Lower lobe of right lung (tissue), 2 donors: Measurements from ENCODE around the gene CACNA2D2. TPM values are rescaled to one million over a fixed set of nuclear protein-coding genes. Genes with fewer than 3 reads are reported as not detected.
A peak's percentile ranks its signal among the peaks of the same experiment; 100 is the strongest.

Experiments
- ATAC-seq, 2 donors: fragments of 200-7000 bp; cut with Tn5 transposase; one replicate each; pipeline ENCODE4 v1.9.1; 2020 to 2022; ENCODE audit warnings: mild to moderate bottlenecking in 2 of 2, moderate library complexity in 2 of 2
- DNase-seq: peaks from one replicate; pipeline ENCODE4 v3.0.0-alpha.2; 2020
- H3K27ac ChIP-seq: fragments of 200-600 bp; one replicate; pipeline ENCODE4 v1.8.0; 2022
- H3K27me3 ChIP-seq: fragments of 200-600 bp; one replicate; pipeline ENCODE4 v1.8.0; 2022; ENCODE audit warnings: low read depth
- H3K36me3 ChIP-seq: fragments of 200-600 bp; one replicate; pipeline ENCODE4 v1.8.0; 2022; ENCODE audit warnings: mild to moderate bottlenecking
- H3K4me1 ChIP-seq: fragments of 200-600 bp; one replicate; pipeline ENCODE4 v1.8.0; 2022
- H3K4me3 ChIP-seq: fragments of 200-600 bp; one replicate; pipeline ENCODE4 v1.8.0; 2022; ENCODE audit warnings: mild to moderate bottlenecking
- H3K9me3 ChIP-seq: fragments of 200-600 bp; one replicate; pipeline ENCODE4 v1.8.0; 2022
- intact Hi-C: fragments of 100-400 bp; cut with DNase I; formaldehyde crosslinking; loops from one replicate; pipeline ENCODE4 v1.11.0; 2022
- total RNA-seq: library from RNA; stranded (reverse); fragmentation: NEBNext Ultra II Directional; extraction: Animal tissue kit (Norgen Biotek cat#: 25700); gene quantifications from one replicate; pipeline ENCODE4 v1.2.1, GENCODE V29; 2021
- TF ChIP-seq, protein P1 (sequence below): fragments of 200-600 bp; IDR thresholded peaks from one replicate; pipeline ENCODE4 v1.8.0; 2022; ENCODE audit warnings: antibody characterized with exemption, mild to moderate bottlenecking
- donor health status: DM: no; HTN: yes; CAD: no; lungs with severe emphysema.

CACNA2D2 gene
- total RNA-seq, 1 donor from 2014 or later: 105 TPM

DNA sequence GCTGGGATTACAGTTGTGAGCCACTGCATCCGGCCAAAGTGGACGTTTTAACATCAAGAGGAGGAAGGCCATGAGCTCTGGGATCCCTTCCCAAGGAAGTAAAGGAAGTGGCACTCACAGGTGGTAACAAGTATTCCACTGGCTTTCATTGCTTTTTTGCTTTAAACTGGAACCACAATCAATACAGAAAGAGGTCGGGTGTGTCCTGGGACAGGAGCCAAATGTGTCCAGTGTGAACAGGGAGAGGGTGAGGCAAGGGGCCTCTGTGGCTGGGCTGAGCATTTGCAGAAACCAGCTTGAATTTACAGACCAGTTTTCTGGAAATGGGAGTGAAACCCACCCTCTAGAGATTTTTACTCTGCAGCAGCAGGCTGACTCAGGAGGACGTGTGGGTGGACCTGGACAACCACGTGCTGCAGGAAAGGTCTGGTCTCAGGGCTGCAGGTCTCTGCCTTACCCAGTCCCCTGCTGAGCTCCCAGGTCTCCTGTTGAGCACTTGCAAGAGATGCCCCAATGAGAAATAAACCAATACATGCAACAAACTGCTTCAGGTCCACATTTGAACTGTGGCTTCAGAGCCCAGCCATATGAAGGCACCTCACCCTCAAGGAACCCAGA is 101.3 kb downstream of the CACNA2D2 start:
- H3K27ac ChIP-seq: no peak overlapping the region
- no peaks in the 10 kb centered on the region for H3K36me3 ChIP-seq
- H3K4me1 ChIP-seq: no peaks in the 10 kb centered on the region
- H3K27me3 ChIP-seq: no peaks in the 10 kb centered on the region
- DNase-seq (no peak), ATAC-seq (peak; percentile 24 to 29)
- no peak overlapping the region for H3K4me3 ChIP-seq
- TF ChIP-seq, protein P1, sequence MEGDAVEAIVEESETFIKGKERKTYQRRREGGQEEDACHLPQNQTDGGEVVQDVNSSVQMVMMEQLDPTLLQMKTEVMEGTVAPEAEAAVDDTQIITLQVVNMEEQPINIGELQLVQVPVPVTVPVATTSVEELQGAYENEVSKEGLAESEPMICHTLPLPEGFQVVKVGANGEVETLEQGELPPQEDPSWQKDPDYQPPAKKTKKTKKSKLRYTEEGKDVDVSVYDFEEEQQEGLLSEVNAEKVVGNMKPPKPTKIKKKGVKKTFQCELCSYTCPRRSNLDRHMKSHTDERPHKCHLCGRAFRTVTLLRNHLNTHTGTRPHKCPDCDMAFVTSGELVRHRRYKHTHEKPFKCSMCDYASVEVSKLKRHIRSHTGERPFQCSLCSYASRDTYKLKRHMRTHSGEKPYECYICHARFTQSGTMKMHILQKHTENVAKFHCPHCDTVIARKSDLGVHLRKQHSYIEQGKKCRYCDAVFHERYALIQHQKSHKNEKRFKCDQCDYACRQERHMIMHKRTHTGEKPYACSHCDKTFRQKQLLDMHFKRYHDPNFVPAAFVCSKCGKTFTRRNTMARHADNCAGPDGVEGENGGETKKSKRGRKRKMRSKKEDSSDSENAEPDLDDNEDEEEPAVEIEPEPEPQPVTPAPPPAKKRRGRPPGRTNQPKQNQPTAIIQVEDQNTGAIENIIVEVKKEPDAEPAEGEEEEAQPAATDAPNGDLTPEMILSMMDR: no peak
- intact Hi-C loops: no loop called here
- H3K9me3 ChIP-seq: no peaks in the 10 kb centered on the region

DNA sequence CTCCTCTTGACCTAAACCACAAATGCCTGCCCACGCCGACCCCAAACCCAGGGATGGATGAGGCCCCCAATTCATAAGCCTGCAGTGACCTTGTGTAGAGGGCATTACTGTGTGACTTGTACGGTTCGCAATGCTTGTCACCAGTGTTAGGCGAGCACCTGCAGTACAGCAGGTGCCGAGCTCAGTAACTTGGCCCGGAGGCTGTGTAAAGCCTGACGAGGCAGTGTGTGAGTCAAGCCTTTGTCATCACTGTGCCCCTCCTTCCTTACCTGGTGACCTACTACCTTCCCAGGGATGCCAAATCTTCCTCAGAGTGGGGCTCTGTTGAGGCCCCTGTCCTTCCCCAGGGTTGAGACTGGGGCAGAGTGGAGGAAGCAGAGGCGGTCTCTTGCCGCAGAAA is 106.9 kb downstream of the CACNA2D2 start:
- TF ChIP-seq, protein P1: no peak
- no peak overlapping the region for H3K27ac ChIP-seq
- ATAC-seq: no peak

DNA sequence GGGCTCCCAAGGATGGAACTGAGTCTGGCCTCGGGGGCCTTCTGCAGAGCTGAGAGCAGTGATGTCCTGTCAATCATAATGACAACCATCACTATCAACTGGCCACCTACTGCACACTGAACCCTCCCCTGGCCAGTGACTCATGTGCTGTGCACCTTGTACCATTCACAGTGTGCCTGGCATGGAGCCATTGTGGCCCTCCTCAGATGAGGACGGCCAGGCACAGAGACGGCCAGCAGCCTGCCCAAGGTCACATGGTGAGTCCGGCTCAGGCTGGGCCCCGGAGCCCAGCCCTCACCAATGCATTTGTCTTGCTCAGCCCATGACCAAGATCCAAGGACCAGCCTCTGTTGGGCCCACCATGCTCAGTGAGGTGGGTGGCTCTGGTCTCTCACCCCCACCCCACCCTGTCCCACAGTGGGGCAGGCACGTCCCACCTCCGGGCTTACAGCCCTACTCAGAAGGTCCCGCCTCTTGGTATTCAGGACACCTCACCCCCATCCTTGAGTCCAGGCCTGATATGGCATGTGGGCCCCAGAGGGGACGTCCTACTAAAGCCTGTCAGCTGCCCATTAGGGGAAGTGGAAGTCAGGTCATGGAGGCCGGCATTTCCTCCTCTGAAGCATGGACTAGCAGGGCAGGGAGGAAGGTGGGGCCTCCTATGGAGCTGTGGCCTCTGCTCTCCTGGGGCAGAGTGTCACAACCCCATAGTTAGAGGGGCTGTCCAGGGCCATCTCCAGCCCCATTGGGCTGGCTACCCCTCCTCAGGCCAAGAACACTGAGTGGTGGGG is 108.2 kb downstream of the CACNA2D2 start:
- peaks cover 12% of the 10 kb centered on the region for H3K4me1 ChIP-seq
- no peaks in the 10 kb centered on the region for H3K36me3 ChIP-seq
- intact Hi-C loops: no loop called here
- H3K9me3 ChIP-seq: no peaks in the 10 kb centered on the region
- H3K4me3 ChIP-seq: no peak overlapping the region
- peak; percentile 7 to 17 for ATAC-seq
- H3K27ac ChIP-seq: no peak overlapping the region
- DNase-seq: peak; percentile 56
- no peaks in the 10 kb centered on the region for H3K27me3 ChIP-seq
- TF ChIP-seq, protein P1: no peak

More for the DNA sequence above, 106.9 kb downstream of the CACNA2D2 start:
- no peaks in the 10 kb centered on the region for H3K9me3 ChIP-seq
- H3K36me3 ChIP-seq: no peaks in the 10 kb centered on the region
- H3K4me3 ChIP-seq: no peak overlapping the region
- intact Hi-C loops: no loop called here
- no peaks in the 10 kb centered on the region for H3K27me3 ChIP-seq
- DNase-seq: no peak
- H3K4me1 ChIP-seq: no peaks in the 10 kb centered on the region

DNA sequence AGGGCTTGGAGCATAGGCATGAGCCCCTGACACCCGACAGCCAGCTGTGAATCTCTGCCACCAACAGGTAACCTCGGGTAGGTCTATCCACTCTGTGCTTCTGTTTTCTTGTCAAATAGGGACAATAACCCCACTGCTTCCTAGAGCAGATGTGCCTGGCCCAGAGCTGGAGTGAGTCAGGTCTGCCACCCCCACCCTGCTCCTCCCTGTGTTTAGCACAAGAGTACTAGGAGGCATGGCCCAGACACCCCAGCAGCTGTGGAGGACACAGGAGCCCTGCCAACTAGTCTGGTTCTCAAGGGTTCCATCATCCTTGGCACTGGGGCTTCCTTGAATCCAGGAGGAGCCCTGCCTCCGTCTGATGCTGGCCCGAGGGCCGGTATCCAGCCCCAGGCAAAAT is 110.4 kb downstream of the CACNA2D2 start:
- H3K4me1 ChIP-seq: peaks cover 13% of the 10 kb centered on the region
- no peak overlapping the region for H3K27ac ChIP-seq
- H3K4me3 ChIP-seq: no peak overlapping the region
- no peaks in the 10 kb centered on the region for H3K27me3 ChIP-seq
- H3K9me3 ChIP-seq: no peaks in the 10 kb centered on the region
- no peak for ATAC-seq
- no peaks in the 10 kb centered on the region for H3K36me3 ChIP-seq
- intact Hi-C loops: no loop called here
- TF ChIP-seq, protein P1: no peak
- DNase-seq: no peak

DNA sequence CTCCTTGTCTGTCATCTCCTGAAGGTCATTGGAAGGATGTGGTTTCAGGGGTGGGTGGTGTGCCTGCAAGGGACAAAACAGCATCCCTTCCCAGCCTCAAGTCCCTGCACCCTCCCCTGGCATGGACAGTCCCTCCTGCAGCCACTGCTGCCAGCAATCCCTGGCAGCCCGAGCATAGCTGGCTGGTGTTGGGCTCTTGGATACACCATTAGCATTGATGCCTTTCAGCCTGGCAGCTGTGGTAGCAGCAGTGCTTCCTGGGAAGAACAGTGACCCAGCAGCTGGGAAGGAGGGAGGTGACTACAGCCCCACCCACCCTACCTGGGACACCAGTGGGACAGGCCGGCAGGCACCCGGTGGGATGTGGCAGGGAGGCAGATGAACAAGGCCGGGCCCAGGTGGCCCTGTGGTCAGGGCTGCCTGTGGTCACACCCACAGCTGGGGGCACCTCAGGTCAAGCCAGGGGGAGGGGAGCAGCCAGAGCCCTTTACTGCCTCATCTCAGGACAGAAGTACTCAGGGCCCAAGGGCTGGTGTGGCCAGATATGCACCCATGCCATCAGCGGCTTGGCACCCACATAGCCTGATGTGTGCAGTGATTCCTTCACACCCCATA is 111.2 kb downstream of the CACNA2D2 start:
- no peaks in the 10 kb centered on the region for H3K9me3 ChIP-seq
- no peak overlapping the region for H3K27ac ChIP-seq
- no peaks in the 10 kb centered on the region for H3K27me3 ChIP-seq
- H3K4me1 ChIP-seq: peaks cover 13% of the 10 kb centered on the region
- TF ChIP-seq, protein P1: no peak
- no peak overlapping the region for H3K4me3 ChIP-seq
- ATAC-seq: no peak
- intact Hi-C loops: no loop called here
- DNase-seq: no peak
- H3K36me3 ChIP-seq: no peaks in the 10 kb centered on the region
